Activated CD8-positive, alpha-beta memory T cell treated with anti-CD3 and anti-CD28 coated beads for 1 hour (primary cell): ENCODE results near the gene KRTAP10-1.
"Not testable (repeated sequence)": the region's sequence is repeated elsewhere in the genome, so short reads cannot be mapped to it uniquely, and the experiment has no call there.

Experiments used
- DNase-seq, 2 donors: peaks; one replicate each; pipeline ENCODE4 v3.0.0-alpha.2; 2020; ENCODE audit warnings: low read depth in 1 of 2; ENCODE audit errors: extremely low read depth in 1 of 2

The KRTAP10-1 gene

DNA sequence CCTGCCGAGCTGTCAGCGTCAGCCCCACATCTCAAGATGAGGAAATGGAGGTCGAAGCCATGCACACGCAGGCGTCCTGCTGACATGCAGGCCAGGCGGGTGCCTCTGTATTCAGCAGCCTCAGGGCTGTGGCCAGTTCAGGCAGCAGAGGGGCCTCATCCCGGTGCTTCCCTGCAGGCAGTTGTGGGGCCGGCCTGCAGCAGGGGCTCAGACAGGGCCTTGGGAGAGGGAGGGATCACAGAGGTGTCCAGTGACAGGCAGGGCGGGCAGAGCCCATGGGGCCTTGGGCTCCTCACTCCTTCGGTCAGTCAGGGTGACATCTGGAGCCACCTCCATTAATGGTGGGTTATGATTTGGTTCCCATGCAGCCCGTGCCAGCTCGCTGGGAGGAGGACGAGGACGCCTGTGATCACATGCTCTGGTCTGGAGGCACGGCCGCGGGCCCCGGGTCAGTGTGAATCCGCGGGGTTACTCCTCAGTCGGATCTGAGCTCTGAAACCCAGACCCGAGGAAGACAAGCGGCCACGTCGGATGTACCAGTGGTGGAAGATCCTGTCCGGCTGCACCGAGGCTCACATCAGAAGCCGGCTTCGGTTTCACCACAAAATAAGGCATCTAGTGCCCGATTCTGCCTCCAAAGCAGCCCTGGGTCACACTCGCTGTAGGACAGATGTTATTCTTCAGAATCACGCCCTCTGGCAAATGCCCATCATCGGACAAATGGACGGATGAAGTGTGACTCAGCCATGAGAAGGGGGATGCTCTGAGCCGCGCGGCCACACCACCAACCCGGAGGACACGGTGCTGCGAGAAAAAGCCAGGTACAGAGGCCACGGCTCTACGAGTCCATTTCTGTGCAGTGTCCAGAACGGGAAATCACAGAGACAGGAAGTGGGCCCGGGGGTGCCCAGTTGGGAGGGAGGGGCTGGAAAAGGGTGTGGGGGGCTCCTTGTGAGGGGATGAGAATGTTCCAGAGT is 33.4 kb downstream of the KRTAP10-1 start:
- DNase-seq: no peak

DNA sequence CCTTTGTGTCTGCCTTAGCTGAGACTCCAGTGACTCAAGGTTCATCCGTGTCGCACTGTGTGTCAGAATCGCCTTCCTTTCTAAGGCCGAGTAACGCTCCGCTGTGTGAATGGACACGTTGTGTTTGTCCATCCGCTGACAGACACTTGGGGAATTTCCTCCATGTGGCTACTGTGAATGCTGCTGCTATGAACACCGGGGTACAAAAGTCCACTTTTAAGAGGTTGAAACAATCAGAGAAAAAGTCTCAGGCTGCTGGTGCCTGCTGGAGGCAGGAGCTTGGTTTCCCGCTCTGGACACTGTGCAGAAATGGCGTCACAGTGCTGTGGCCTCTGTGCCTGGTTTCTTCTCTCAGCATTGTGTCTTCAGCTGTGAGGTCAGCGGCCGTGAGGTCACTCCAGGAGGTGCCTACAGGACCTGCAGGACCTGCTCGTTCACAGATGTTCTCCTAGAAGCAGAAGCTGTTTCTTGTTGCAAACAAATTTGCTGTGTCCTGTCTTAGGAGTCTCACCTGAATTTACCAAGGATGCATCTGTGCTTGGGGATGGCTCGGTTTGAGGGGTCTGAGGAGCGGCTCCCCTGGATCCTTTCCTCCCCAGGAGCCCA is 34.2 kb downstream of the KRTAP10-1 start:
- DNase-seq: no peak

DNA sequence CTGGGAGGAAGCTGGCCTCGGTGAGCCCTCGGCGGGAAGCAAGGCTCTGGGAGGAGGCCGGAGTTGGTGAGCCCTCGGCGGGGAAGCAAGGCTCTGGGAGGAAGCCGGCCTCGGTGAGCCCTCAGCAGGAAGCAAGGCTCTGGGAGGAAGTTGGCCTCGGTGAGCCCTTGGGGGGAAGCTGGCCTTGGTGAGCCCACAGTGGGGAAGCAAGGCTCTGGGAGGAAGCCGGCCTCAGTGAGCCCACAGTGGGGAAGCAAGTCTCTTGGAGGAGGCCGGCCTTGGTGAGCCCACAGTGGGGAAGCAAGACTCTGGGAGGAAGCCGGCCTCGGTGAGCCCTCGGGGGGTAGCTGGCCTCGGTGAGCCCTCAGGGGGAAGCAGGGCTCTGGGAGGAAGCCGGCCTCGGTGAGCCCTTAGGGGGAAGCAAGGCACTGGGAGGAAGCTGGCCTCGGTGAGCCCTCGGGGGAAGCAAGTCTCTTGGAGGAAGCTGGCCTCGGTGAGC is 36.0 kb downstream of the KRTAP10-1 start:
- DNase-seq: no peak

DNA sequence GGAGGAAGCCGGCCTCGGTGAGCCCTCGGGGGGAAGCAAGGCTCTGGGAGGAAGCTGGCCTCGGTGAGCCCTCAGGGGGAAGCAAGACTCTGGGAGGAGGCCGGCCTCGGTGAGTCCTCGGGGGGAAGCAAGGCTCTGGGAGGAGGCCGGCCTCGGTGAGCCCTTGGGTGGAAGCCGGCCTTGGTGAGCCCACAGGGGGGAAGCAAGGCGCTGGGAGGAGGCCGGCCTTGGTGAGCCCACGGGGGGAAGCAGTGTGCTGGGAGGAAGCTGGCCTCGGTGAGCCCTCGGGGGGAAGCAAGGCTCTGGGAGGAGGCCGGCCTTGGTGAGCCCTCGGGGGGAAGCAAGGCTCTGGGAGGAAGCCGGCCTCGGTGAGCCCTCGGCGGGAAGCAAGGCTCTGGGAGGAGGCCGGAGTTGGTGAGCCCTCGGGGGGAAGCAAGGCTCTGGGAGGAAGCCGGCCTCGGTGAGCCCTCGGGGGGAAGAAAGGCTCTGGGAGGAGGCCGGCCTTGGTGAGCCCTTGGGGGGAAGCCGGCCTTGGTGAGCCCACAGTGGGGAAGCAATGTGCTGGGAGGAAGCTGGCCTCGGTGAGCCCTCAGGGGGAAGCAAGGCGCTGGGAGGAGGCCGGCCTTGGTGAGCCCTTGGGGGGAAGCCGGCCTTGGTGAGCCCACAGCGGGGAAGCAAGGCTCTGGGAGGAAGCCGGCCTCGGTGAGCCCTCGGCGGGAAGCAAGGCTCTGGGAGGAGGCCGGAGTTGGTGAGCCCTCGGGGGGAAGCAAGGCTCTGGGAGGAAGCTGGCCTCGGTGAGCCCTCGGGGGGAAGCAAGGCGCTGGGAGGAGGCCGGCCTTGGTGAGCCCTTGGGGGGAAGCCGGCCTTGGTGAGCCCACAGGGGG is 36.7 kb downstream of the KRTAP10-1 start:
- DNase-seq: not testable (repeated sequence)

DNA sequence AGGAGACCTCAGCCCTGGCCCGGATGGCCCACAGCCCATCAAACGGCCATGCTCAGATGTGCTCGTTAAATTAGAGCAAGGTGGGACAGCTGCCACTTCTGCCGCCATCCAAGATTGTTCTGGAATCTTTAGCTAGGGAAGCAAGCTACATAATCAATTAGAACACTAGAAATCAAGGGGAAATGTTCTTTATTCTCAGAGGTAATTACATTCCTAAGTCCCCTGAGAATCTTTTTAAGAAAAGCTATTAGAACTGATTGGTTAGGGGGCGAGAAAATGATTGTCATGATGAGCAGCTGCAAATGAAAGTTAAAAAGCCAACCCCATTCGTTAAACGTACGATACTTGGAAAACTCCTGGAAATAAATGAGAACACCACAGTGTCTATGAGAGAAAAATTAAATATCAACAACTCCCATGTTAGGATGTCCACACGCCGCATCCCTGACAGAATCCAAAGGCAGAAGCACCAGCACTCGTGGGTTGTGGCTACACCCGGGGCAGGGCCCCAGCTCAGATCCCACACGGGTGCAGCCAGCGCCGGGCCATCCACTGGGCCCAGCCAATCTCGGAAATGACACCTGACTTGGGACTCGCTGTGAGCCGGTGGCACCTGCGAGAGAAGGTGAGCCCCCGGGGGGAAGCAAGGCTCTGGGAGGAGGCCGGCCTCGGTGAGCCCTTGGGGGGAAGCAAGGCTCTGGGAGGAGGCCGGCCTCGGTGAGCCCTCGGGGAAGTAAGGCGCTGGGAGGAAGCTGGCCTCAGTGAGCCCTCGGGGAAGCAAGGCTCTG is 37.6 kb downstream of the KRTAP10-1 start:
- no peak for DNase-seq

DNA sequence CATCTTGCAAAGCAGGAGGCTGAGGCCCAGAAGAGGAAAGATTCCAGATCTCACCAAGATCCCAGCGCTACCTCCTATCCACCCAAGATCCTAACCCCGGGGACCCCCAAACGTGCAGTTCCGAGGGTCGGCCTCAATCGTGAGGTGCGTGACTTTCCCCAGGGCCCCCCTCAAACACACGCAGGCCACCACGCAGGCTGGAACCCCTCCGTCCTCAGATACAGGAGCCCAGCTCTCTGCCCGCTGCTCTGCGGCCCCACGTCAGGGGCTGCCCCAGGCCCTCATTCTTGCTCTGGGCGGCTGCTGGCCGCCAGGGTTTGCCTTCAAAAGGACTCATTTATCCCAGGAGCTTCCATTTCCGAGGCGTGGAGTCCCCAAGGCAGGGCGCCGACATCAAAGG is 39.9 kb downstream of the KRTAP10-1 start:
- no peak for DNase-seq

DNA sequence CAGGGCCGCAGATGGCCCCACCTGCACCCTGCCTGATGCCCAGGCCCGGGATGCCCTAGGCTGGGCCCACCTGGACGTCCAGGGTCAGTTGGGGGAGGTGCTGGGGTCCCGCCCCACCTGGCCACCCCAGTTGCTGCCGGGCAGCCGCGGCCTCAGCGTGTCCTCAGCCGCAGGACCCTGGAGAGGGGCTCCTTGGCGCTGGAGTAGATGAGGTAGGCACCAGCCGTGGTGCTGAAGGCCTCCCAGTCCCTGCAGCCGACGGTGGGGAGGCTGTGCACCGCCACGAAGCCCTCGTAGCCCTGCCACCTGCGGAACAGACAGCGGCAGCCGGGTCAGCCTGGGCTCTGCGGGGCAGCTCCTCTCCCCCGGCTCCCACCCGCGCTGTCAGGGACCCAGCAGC is 40.4 kb downstream of the KRTAP10-1 start:
- DNase-seq: no peak

DNA sequence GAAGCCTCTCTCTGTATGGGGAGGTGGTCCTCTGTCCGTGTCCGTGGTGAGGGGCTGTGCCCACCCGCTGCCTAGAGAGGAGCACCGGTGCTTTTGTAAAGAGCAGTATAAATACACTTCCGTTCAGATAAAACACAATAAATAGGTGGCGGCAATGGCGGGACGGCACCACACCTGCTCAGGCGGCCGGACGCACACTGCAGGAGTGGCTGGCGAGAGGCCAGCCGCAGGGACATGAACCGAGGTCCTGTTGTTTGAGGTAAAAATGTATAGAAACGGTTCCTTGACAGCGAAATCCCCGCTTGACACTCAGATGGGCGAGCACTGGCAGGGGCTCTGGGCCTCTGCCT is 40.8 kb downstream of the KRTAP10-1 start:
- no peak for DNase-seq

DNA sequence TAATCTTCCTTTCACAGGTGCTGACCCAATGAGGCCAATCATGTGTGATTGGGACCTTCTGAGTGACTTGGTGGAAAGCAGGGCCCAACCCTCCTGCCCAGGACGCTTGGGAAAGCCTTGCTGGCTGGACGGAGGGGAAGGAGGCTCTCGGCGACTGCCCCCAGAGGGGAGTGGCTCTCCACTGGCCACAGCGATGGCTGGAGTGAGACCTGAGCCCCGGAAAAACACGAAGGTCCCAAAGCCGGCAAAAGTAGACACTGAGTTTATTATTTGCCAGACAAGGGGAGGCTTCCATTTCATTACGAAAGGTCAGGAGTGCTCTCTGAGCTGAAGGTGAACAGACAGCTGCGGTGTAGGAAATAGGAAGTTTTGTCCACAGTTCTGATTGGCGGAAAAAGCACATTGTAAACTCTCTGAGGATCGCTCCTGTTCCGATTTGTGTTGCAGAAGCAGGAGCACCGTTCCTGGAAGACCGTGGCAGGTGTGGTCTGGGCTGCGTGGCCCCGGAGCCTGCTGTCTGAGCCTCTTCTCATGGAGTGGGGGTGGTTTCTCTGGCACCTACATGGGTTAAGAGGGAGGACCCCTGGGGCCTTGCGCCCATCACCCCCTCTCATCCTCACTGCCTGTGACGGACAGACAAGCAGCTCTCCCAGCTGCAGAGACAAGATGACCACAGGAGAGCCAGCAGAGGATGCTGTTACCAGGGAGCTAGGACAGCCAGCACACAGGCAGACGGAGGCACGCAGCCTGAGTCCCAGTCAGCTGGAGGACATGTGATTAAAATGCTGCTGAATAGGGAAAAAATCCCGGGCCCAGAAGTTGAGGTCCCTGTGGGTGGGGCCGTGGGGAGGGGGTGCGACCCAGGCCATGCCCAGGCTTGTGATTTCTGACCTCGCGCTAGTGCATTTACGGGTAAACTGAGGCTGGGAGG is 41.5 kb downstream of the KRTAP10-1 start:
- DNase-seq: no peak

DNA sequence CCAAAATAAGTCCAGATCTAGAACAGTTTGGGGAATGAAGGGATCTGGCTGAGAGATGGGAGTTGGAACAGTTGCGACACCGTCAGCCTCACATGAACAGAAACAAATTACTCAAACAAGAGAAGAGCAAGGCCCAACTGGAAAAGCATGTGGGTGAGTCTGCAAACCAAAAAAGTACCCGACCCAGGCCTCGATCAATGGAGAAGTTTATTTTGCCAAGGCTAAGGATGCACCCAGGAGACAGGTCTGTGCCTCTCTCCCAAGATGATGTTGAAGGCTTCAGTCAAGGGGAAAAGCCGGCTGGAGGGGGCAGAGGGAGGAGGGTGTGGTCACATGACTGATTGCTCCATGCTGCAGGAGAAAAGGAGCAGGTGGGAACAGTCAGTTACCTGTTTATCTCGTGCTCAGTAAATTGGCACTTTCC is 42.3 kb downstream of the KRTAP10-1 start:
- no peak for DNase-seq

DNA sequence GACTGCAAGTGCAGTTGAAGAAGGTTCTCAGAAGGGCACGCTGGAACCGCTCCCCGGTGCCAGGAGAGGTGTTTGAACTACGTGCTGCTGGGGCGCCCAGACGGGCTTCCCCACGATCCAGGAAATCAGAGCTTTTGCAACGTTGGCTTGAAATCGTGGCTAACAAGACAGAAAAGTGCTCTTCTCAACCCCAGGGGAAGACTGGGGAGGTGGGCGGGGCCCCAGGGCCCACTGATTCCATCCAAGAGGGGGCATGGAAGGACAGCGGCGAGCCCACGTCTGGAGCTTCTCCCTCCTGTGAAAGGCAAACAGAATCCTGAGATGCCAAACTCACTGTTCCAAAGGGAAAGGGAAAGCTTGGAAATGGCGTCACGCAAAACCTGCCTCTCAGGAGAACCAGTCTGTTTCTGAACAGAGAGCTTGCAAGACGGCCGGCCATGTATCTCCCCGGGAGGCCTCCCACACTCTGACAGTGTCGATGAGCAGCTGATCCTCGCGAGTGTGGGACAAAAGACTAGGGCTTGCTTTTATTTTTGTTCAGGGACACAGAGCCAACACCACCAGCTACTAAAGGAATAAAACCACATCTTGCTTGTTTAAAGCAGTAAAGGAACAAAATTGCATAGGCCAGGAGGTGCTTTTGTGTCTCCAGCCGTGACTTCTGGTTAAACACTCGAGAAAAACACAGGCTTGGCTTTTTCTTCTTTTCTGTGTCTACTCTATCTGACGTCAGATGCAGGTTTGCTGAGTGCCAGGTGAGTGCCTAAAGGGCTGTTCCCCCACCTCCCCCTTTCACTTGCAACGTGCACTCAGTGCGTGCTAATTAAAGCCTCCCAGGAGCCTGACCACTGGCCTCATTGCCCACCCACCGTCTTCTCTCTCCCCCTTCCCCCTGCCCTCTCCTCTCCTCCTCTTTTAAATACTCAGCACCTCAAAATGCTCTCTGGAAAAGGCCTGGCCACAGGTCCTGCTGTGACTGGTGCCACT is 43.1 kb downstream of the KRTAP10-1 start:
- no peak for DNase-seq

DNA sequence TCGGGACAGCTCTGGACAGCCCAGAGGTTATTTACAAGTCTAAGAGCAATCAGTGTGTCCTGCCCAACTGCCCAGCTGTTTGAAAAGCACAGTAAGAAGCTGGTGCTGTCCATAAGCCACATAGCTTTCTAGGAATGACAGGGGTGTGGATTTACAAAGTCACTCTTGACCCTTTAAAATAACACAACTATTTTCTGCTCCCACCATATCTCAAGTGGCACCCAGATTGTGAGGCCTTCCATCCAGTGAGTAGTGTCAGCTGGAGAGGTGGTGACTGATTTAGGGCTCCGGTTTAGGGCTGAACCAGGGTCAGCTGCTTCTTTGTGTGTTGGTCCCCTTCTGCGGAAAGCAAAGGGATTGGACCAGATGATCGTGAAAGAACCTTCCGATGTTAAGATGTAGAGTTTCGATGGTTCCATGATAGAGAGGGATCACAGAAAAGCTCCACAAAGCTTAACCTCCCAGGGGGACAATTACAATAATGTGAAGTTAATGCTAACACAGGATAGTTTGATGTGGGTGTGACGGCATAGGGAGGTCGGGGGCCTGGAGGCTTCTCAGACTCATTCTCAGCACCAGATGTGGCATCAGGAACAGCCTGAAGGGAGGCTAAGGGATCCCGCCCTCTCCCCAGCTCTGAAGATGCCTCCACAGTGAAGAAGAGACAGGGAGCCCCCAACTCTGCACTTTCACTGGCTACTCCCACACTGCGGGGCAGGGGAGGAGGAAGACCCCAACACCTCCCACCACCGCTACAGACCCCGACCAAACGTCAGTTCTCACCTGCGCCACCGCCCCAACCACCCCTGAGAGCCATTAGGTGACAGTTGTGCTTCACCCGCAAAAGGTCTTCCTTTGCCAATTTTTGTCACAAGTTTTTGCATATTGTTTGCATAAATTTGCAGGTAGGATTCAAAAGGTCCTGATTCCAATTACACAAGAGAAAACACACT is 44.1 kb downstream of the KRTAP10-1 start:
- DNase-seq: no peak

DNA sequence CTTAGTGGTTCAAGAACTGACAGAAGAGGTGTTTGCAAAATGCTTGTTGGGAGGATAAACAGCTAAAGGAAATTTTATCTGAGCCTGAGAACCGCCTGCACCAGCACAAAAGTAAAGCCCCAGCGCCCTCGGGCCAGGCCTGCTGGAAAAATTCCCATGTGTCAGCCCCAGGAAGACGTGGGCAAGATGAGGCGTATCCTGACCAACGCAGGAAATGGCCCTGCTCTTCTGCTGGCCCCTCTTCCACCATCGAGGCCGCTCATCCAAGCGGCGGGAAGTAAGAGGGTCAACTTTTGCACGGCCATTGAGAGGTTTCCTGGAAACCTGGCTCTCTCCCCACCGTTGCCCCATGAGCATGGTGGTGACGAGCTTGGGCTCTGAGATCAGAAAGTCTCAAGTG is 45.0 kb downstream of the KRTAP10-1 start:
- DNase-seq: no peak

DNA sequence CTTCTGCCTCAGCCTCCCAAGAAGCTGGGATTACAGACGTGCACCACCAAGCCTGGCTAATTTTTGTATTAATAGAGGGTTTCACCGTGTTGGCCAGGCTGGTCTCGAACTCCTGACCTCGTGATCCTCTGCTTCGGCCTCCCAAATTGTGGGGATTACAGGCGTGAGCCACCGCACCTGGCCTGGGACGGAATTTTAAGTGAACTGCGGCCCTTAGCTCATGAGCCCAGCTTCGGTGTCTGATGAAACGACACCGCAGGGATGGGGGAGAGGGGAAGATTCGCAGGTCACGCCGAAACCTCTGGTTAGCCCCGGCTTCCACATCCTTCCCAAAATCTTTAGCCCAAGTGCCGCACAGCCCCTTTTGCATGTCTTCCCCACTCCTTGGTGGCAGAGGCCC is 45.6 kb downstream of the KRTAP10-1 start:
- no peak for DNase-seq

DNA sequence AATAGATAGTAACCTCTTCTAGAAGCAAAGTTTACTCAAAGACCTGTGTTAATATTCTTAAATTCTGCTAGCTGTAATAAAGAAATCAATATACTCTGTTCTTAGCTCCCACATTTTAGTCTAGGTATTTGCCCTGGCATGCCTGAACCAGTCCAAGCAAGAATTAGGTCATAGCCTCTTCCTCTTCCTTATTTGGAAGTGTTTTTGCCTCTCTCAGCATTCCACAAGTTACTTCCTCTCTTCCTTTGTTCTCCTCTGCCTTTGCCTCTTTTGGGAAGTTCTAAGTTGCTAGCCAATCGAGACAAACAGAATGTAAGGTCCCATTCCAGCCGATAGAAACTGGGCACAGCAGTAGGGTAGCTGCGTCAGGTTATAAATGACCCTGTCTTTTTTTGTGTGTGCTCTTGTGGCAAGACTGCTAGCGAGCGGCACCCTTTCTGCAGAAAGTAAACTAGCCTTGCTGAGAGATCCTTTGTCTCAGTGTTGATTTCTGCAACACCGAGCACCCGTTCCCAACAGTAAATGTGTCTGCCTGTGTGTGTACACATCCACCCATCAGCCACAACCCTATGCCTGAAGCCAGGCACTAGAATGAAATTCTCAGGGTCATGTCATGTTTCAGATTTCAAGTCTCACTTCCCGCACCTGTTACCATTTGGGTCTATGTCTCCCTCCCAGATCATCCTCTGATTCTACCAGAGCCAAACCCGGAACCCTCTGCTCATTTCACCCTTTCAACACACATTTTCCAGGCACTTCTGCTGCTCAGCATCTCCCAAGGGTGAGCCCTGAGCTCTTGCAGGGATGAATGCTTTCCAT is 47.2 kb downstream of the KRTAP10-1 start:
- no peak for DNase-seq

DNA sequence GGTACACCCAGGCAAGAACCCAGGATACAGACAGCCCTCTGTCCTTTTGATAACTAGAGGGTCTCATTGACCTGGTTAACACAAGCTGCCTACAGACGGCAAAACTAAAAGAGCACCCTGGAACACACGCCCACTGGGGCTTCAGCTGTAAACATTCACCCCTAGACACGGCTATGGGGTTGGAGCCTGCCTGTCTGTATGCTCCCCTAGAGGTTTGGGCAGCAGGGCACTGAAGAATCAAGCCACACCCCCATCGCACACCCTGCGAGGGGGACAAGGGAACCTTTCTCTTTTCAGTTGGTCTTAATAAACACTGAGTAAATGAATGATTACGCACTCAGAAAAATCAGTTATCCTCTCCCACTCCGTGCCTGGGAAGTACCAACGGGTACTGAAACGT is 49.2 kb downstream of the KRTAP10-1 start:
- no peak for DNase-seq
